Epithelial cell of esophagus (primary cell): ENCODE results near the gene RASSF8.

ENCODE experiments used
- DNase-seq: peaks from one replicate; pipeline ENCODE4 v3.0.0; 2010; ENCODE audit warnings: low read depth
- H3K4me3 ChIP-seq: 2 replicates; pipeline ENCODE4 v1.5.1; 2011; ENCODE audit warnings: mild to moderate bottlenecking, low read length, control low read depth
- TF ChIP-seq, protein P1 (sequence below): IDR thresholded peaks from 2 replicates; pipeline ENCODE4 v1.5.1; 2011; ENCODE audit warnings: low read depth, mild to moderate bottlenecking, low read length, control low read depth, inconsistent platforms; ENCODE audit not compliant: insufficient read depth; ENCODE audit errors: missing control alignments

The RASSF8 gene

DNA sequence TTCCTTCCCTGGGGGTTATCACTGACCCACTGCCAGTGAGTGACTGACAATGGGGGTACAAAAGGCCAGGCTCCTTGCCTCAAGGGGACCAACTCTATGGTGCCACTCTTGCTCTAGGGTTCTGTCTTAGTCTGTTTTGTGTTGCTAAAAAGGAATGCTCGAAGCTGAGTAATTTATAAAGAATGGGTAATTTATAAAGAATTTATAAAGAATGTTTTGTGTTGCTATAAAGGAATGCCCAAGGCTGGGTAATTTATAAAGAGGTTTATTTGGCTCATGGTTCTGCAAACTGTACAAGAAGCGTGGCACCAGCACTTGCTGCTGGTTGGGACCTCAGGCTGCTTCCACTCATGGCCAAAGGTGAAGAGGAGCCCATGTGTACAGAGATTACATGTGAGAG, 15.8 kb upstream of the RASSF8 start:
- TF ChIP-seq, protein P1, sequence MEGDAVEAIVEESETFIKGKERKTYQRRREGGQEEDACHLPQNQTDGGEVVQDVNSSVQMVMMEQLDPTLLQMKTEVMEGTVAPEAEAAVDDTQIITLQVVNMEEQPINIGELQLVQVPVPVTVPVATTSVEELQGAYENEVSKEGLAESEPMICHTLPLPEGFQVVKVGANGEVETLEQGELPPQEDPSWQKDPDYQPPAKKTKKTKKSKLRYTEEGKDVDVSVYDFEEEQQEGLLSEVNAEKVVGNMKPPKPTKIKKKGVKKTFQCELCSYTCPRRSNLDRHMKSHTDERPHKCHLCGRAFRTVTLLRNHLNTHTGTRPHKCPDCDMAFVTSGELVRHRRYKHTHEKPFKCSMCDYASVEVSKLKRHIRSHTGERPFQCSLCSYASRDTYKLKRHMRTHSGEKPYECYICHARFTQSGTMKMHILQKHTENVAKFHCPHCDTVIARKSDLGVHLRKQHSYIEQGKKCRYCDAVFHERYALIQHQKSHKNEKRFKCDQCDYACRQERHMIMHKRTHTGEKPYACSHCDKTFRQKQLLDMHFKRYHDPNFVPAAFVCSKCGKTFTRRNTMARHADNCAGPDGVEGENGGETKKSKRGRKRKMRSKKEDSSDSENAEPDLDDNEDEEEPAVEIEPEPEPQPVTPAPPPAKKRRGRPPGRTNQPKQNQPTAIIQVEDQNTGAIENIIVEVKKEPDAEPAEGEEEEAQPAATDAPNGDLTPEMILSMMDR, result no peak
- DNase-seq, result no peak

GRCh38 chr12:25943940-25944339, 14.5 kb upstream of the RASSF8 start:
- DNase-seq, result no peak
- TF ChIP-seq, protein P1, result no peak
- H3K4me3 ChIP-seq, result no peak overlapping the region

More for the DNA sequence above, 15.8 kb upstream of the RASSF8 start:
- H3K4me3 ChIP-seq, result no peak overlapping the region

DNA sequence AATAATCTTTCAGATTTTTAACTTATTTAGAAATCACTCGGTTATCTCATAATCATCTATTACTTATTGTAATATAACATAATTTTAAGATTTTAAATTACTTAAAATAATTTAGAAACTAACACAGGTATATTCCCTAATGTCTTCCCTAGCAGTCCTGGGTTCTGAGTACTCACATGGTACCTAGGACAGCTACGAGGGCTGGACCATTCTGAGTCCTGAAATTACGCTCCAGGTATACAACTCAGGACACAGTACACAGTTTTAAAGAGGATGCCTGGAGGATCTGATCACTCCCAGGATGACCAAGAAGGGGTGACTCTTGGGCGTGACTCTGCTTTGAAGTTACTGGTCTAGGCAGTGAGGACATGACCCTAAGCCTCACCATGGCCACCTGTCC, 9.1 kb upstream of the RASSF8 start:
- no peak overlapping the region for H3K4me3 ChIP-seq
- no peak for DNase-seq
- TF ChIP-seq, protein P1, result no peak

DNA sequence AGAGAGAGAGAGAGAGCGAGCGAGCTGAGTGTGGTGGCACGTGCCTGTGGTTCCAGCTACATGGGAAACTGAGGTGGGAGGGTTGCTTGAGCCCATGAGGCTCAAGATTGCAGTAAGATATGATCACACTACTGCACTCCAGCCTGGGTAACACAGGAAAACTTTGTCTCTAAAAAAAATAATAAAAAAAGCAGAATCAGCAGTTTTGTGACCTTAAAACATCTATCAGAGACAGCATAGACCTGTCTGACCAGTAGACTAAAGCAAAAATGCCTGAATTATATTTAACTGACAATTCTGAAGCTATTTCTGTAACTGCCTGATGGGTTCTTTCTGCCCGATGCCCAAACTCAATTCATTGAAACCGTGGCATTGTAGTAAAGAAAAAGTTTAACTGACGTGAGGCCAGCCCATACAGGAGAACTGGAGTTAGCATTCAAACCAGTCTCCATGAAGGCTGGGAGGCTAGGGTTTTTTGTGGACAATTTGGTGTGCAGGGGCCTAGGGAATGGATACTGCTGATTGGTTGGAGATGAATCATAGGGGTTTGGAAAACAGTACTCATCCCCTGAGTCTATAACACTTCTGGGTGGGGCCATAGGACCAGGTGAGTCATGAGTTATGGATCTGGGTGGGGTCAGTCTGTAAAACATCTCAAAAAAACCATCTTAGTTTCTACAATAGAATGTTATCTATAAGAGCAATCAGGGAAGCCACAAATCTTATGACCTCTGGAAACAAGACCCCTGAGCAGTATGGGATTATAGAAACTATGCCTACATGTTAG, 8.0 kb upstream of the RASSF8 start:
- H3K4me3 ChIP-seq, result no peak overlapping the region
- TF ChIP-seq, protein P1, result no peak
- DNase-seq, result peak; percentile 58

DNA sequence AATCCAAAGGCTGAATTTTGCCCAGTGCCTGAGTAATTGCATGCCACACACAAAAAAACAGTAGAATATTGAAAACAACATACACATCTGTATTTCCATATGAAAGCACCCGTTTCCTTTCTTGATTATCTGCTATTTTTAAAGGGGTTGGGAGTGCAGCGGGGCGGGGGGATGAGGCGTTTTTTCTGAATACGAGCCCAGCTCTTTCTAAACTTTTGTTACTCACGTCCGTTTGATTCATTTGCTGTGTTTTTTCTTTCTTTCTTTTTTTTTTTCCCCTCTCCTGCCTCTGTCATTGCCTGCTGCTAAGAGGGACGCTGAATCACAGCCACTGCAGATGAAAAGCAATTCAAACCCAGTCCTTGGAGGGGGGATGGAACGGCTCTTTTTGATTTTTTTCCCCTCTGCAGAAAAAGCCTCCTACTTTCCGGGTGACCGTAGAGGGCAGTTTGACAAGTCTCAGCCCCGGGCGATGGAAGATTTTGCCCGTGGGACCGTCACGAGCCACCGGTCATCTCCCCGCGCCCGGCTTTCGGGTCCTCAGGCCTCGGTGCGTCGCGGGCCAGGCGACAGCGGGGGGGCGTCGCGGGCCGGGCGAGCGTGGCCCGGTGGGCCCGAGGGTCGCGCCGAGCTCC, 572 bp upstream of the RASSF8 start:
- TF ChIP-seq, protein P1, result no peak
- peak overlapping the region; percentile 45 for H3K4me3 ChIP-seq
- DNase-seq, result peak; percentile 66

DNA sequence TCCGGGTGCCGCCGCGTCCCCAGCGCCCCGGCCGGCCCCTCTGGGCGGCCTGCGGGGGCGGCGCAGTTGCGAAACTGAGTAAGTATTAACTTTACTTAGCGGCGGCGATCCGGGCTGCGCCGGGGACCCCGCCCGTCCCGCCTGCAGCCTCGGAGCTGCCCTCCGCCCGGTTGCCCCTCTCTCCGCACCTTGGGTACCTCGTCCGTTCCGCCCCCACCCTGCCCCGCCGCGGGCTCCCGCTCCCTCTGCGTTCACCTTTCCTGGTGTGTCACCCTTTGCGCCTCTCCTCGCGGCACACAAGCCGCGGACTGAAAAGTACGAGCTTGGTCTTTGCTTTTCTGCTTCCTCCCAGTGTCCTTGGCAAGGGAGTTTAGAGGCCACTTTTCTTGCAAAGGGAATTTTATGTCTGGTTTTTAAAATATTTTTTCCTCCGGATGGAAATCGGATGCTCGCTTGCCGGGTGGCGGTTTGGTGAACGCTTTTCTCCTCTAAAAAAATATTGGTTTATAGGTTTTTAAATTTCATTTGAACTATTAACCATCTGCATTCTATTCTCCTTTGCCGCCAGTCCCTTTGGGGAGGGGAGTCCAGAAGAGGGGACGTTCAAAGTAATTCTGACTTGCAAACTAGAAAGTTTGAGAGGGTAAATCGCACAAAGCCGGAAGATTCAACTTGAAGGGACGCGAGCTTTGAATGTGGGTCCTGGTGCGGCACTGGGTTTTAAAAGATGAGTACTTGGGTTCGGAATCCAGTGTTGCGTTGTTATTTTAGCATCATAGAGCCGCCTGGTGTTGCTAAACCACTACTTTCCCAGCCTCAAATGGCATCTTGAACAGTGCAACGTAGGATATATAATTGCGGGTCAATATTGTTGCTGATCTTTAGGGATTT, 834 bp downstream of the RASSF8 start:
- peak; percentile 76 for DNase-seq
- TF ChIP-seq, protein P1, result peak; percentile 31
- peak overlapping the region; percentile 50 for H3K4me3 ChIP-seq
